Measurements from ENCODE around the gene MTX1. TPM values are rescaled to one million over a fixed set of nuclear protein-coding genes. Genes with fewer than 3 reads are reported as not detected.
A peak's percentile ranks its signal among the peaks of the same experiment; 100 is the strongest.

The MTX1 gene
- polyA plus RNA-seq, 1 of the 3 experiments (the other 2 are of a cell fraction): 79.1 TPM

GRCh38 chr1:155175281-155175926, 33.1 kb upstream of the MTX1 start:
- Histone ChIP-seq H4K20me1 (ENCODE audit: insufficient read depth) (no peaks in the 10 kb centered on the region), H3K9me2 (no peaks in the 10 kb centered on the region), H3K27ac (ENCODE audit: low read depth in 2 of 2, low read length in 1 of 2) (peak overlapping the region in 1 of 2 experiments; percentile 92; a peak in 2 of 4 replicates), H3K9ac (no peak overlapping the region), H2AFZ (ENCODE audit: low read depth) (no peak overlapping the region), H3K9me3 (no peaks in the 10 kb centered on the region), H3K27me3 (ENCODE audit: insufficient read depth) (no peaks in the 10 kb centered on the region), H3K4me1 (ENCODE audit: control insufficient read depth in 1 of 2, insufficient read depth in 2 of 2, low read depth in 1 of 2, low read length in 1 of 2) (peaks cover 0 to 33% of the 10 kb centered on the region in 2 experiments; a peak in 3 of 4 replicates), H3F3A (replicated peaks; ENCODE audit: insufficient read depth) (peaks cover 29% of the 10 kb centered on the region), H3K36me3 (replicated peaks in 1 of 2; ENCODE audit: control insufficient read depth in 1 of 2, insufficient read depth in 2 of 2, low read length in 1 of 2) (peaks cover 23 to 38% of the 10 kb centered on the region in 2 experiments), H3K4me2 (peak overlapping the region; percentile 94), H3K79me2 (ENCODE audit: insufficient read depth) (peaks cover 38% of the 10 kb centered on the region), H3K4me3 (ENCODE audit: low read depth in 2 of 2, low read length in 1 of 2) (peak overlapping the region; percentile 75 to 93)
- ChIA-PET CTCF (interaction anchor here (0.6 to 14.8 kb wide), 19 partner anchors 9 to 124 kb away, joined by 3 to 496 read pairs (median 6); partner anchors contain the start of genes ADAM15, MTX1 and THBS3), POLR2A (interaction anchor here (0.5 to 2.8 kb wide), 7 partner anchors 9 to 190 kb away, joined by 3 to 27 read pairs (median 5); partner anchors contain the start of genes EFNA1 and THBS3)
- WGBS (ENCODE audit: low lambda C conversion rate): 100% methylated on average over 3 of the region's 12 CpGs
- DNase-seq: no peak
- no peak for TF ChIP-seq FOXJ3 (CRISPR knock-in tag; IDR thresholded peaks at IDR 0.05)
- no peak for TF ChIP-seq RAD21 (IDR thresholded peaks at IDR 0.05; ENCODE audit: low read length)
- no peak for TF ChIP-seq SIN3A (IDR thresholded peaks at IDR 0.05; ENCODE audit: borderline replicate concordance, low read depth, low read length)
- no peak for TF ChIP-seq REST (IDR thresholded peaks at IDR 0.05; ENCODE audit: low read depth, low read length)
- TF ChIP-seq TEAD4 (IDR thresholded peaks at IDR 0.05; ENCODE audit: borderline replicate concordance, insufficient read depth): no peak

- 100% methylated on average over 3 of the region's 9 CpGs for WGBS (ENCODE audit: low lambda C conversion rate)
- no peak for TF ChIP-seq TCF12 (IDR thresholded peaks at IDR 0.05)
- TF ChIP-seq RXRA (IDR thresholded peaks at IDR 0.05; ENCODE audit: borderline replicate concordance, low read depth): no peak
- TF ChIP-seq FOSL2 (IDR thresholded peaks at IDR 0.05; ENCODE audit: borderline replicate concordance, low read depth): no peak
- TF ChIP-seq GABPA (IDR thresholded peaks at IDR 0.05; ENCODE audit: low read depth): no peak
- TF ChIP-seq ZBTB33 (IDR thresholded peaks at IDR 0.05; ENCODE audit: borderline replicate concordance, low read depth): no peak
- TF ChIP-seq ELF1 (IDR thresholded peaks at IDR 0.05): no peak
- no peak for TF ChIP-seq NRF1 (IDR thresholded peaks at IDR 0.05; ENCODE audit: low read depth, low read length)
- TF ChIP-seq NFIC (IDR thresholded peaks at IDR 0.05; ENCODE audit: borderline replicate concordance): no peak
- TF ChIP-seq USF2 (IDR thresholded peaks at IDR 0.05; ENCODE audit: borderline replicate concordance, low read depth, low read length): no peak
- TF ChIP-seq EZH2phosphoT487 (IDR thresholded peaks at IDR 0.05; ENCODE audit: borderline replicate concordance, low read depth): no peak
- TF ChIP-seq MXI1 (IDR thresholded peaks at IDR 0.05; ENCODE audit: low read depth, low read length): no peak
- TF ChIP-seq GATA2 (CRISPR knock-in tag; IDR thresholded peaks at IDR 0.05): no peak
- TF ChIP-seq EP300 (IDR thresholded peaks at IDR 0.05; ENCODE audit: borderline replicate concordance in 1 of 2, low read depth in 1 of 2, low read length in 1 of 2): no peak
- no peak for TF ChIP-seq JUND (IDR thresholded peaks at IDR 0.05)
- TF ChIP-seq MEF2A (IDR thresholded peaks at IDR 0.05; ENCODE audit: borderline replicate concordance, low read depth): no peak
- POLR2A ChIA-PET: interaction anchor here (2.0 to 2.8 kb wide), 3 partner anchors 9 to 31 kb away, joined by 7 to 27 read pairs (median 9); partner anchors contain the start of gene THBS3
These were observed 32.5 kb upstream of the MTX1 start for GRCh38 chr1:155175927-155176371.

More at GRCh38 chr1:155175927-155176371, 32.5 kb upstream of the MTX1 start:
- no peak overlapping the region for H3K9ac ChIP-seq
- H3K9me2 ChIP-seq: no peaks in the 10 kb centered on the region
- CTCF ChIA-PET: interaction anchor here (0.6 to 14.8 kb wide), 16 partner anchors 10 to 97 kb away, joined by 3 to 496 read pairs (median 10); partner anchors contain the start of genes MTX1 and THBS3
- H3K27me3 ChIP-seq (ENCODE audit: insufficient read depth): no peaks in the 10 kb centered on the region
- H3K27ac ChIP-seq (ENCODE audit: low read depth in 2 of 2, low read length in 1 of 2): peak overlapping the region in 1 of 2 experiments; percentile 92; a peak in 2 of 4 replicates
- H3K4me1 ChIP-seq (ENCODE audit: control insufficient read depth in 1 of 2, insufficient read depth in 2 of 2, low read depth in 1 of 2, low read length in 1 of 2): peaks cover 0 to 33% of the 10 kb centered on the region in 2 experiments; a peak in 3 of 4 replicates
- H2AFZ ChIP-seq (ENCODE audit: low read depth): no peak overlapping the region
- no peaks in the 10 kb centered on the region for H3K9me3 ChIP-seq
- H4K20me1 ChIP-seq (ENCODE audit: insufficient read depth): no peaks in the 10 kb centered on the region
- peak overlapping the region; percentile 94; the same call in 1 of the 2 replicates for H3K4me2 ChIP-seq
- H3K4me3 ChIP-seq (ENCODE audit: low read depth in 2 of 2, low read length in 1 of 2): no peak overlapping the region
- DNase-seq: peak; percentile 43
- H3F3A ChIP-seq (replicated peaks; ENCODE audit: insufficient read depth): peaks cover 29% of the 10 kb centered on the region
- peaks cover 33% of the 10 kb centered on the region for H3K79me2 ChIP-seq (ENCODE audit: insufficient read depth)
- peaks cover 25 to 35% of the 10 kb centered on the region in 2 experiments for H3K36me3 ChIP-seq (replicated peaks in 1 of 2; ENCODE audit: control insufficient read depth in 1 of 2, insufficient read depth in 2 of 2, low read length in 1 of 2)

Measured in SK-N-SH (cell line).